Measurements from ENCODE around the gene KIF6. TPM values are rescaled to one million over a fixed set of nuclear protein-coding genes. Genes with fewer than 3 reads are reported as not detected.

The KIF6 gene
- total RNA-seq, 1 donor from 2014 or later = 2.0 TPM

DNA sequence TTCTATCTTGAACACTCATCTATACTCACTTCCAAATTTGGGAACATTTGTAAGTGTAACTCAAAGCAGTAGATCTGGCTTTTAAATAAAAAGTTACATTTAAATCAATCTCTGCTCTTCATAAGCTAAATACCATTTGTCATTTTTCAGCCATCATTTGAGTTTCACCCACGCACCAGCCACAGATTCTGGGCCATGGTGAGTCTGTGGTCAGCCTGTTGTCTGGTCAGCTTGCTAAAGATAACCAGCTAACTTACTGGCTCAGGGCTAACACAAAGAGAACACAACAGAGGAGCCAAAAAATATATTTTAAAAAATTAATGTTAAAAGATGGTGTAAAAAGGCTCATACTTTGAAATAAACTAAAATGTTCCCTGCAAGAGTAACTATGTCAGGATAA lies 181.3 kb downstream of the KIF6 start:
- H3K27me3 Mint-ChIP-seq (ENCODE audit: low read depth, unreplicated experiment) = peaks cover 2% of the 10 kb centered on the region
- Histone ChIP-seq H3K79me2 (ENCODE audit: insufficient read depth, low read length) (no peaks in the 10 kb centered on the region), H3K27ac (ENCODE audit: low read depth, low read length) (no peak overlapping the region), H3K36me3 (ENCODE audit: insufficient read depth, low read length) (no peaks in the 10 kb centered on the region), H3K4me1 (ENCODE audit: insufficient read depth, low read length) (no peaks in the 10 kb centered on the region), H3K27me3 (ENCODE audit: insufficient read depth, low read length) (no peaks in the 10 kb centered on the region), H4K20me1 (ENCODE audit: insufficient read depth, low read length) (no peaks in the 10 kb centered on the region), H3K9ac (ENCODE audit: low read length) (no peak overlapping the region), H3K9me3 (ENCODE audit: insufficient read depth, low read depth, low read length) (no peaks in the 10 kb centered on the region), H3K4me3 (ENCODE audit: insufficient read depth, low read depth, low read length) (no peak overlapping the region), H3K4me2 (ENCODE audit: low read length) (no peak overlapping the region), H2AFZ (ENCODE audit: low read depth, low read length) (no peak overlapping the region)
- FAIRE-seq (no peak), DNase-seq (ENCODE audit: low read depth) (peak; percentile 36)
- no peak overlapping the region for H3K27ac Mint-ChIP-seq (ENCODE audit: unreplicated experiment)
- H3K36me3 Mint-ChIP-seq (ENCODE audit: low read depth, unreplicated experiment) = no peaks in the 10 kb centered on the region
- TF ChIP-seq, protein P1, sequence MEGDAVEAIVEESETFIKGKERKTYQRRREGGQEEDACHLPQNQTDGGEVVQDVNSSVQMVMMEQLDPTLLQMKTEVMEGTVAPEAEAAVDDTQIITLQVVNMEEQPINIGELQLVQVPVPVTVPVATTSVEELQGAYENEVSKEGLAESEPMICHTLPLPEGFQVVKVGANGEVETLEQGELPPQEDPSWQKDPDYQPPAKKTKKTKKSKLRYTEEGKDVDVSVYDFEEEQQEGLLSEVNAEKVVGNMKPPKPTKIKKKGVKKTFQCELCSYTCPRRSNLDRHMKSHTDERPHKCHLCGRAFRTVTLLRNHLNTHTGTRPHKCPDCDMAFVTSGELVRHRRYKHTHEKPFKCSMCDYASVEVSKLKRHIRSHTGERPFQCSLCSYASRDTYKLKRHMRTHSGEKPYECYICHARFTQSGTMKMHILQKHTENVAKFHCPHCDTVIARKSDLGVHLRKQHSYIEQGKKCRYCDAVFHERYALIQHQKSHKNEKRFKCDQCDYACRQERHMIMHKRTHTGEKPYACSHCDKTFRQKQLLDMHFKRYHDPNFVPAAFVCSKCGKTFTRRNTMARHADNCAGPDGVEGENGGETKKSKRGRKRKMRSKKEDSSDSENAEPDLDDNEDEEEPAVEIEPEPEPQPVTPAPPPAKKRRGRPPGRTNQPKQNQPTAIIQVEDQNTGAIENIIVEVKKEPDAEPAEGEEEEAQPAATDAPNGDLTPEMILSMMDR (IDR thresholded peaks at IDR 0.05; ENCODE audit: insufficient read depth, low read depth, low read length) = no peak
- TF ChIP-seq EZH2 (IDR thresholded peaks at IDR 0.05; ENCODE audit: insufficient read depth, low read length) = no peak
- peaks cover 7% of the 10 kb centered on the region for H3K4me1 Mint-ChIP-seq (ENCODE audit: low read depth, unreplicated experiment)
- H3K9me3 Mint-ChIP-seq (ENCODE audit: unreplicated experiment) = peaks cover 4% of the 10 kb centered on the region
- H3K4me3 Mint-ChIP-seq (ENCODE audit: unreplicated experiment) = no peak overlapping the region

DNA sequence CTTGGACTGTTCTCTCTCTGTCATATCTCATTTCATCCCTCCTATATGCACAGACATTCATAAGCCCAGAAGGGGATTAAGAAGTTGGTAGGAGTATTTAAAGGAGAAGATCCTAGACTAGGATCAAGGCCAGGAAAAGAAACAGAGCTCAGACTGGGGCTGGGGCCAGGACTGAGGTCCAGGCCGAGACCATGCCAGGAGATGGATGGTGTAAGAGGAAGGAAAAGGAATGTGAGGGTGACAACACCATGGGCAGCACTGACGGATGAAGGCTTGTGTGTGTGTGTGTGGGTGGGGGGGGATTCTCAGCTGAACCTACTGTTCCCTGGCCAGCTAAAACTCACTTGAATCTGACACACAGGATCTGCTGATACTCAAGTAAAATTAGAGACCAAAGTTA lies 182.1 kb downstream of the KIF6 start:
- no peaks in the 10 kb centered on the region for H3K36me3 Mint-ChIP-seq (ENCODE audit: low read depth, unreplicated experiment)
- Histone ChIP-seq H3K36me3 (ENCODE audit: insufficient read depth, low read length) (no peaks in the 10 kb centered on the region), H3K4me3 (ENCODE audit: insufficient read depth, low read depth, low read length) (no peak overlapping the region), H3K27ac (ENCODE audit: low read depth, low read length) (no peak overlapping the region), H2AFZ (ENCODE audit: low read depth, low read length) (no peak overlapping the region), H3K27me3 (ENCODE audit: insufficient read depth, low read length) (no peaks in the 10 kb centered on the region), H3K4me1 (ENCODE audit: insufficient read depth, low read length) (no peaks in the 10 kb centered on the region), H3K79me2 (ENCODE audit: insufficient read depth, low read length) (no peaks in the 10 kb centered on the region), H3K9ac (ENCODE audit: low read length) (no peak overlapping the region), H3K9me3 (ENCODE audit: insufficient read depth, low read depth, low read length) (no peaks in the 10 kb centered on the region), H4K20me1 (ENCODE audit: insufficient read depth, low read length) (no peaks in the 10 kb centered on the region), H3K4me2 (ENCODE audit: low read length) (no peak overlapping the region)
- no peak overlapping the region for H3K4me3 Mint-ChIP-seq (ENCODE audit: unreplicated experiment)
- DNase-seq (ENCODE audit: low read depth) = peak; percentile 54
- peak overlapping the region; percentile 58 for H3K27ac Mint-ChIP-seq (ENCODE audit: unreplicated experiment)
- no peak for TF ChIP-seq EZH2 (IDR thresholded peaks at IDR 0.05; ENCODE audit: insufficient read depth, low read length)
- TF ChIP-seq, protein P1 (IDR thresholded peaks at IDR 0.05; ENCODE audit: insufficient read depth, low read depth, low read length) = no peak
- no peak for FAIRE-seq
- peaks cover 7% of the 10 kb centered on the region for H3K4me1 Mint-ChIP-seq (ENCODE audit: low read depth, unreplicated experiment)
- peaks cover 2% of the 10 kb centered on the region for H3K27me3 Mint-ChIP-seq (ENCODE audit: low read depth, unreplicated experiment)
- H3K9me3 Mint-ChIP-seq (ENCODE audit: unreplicated experiment) = peaks cover 4% of the 10 kb centered on the region

DNA sequence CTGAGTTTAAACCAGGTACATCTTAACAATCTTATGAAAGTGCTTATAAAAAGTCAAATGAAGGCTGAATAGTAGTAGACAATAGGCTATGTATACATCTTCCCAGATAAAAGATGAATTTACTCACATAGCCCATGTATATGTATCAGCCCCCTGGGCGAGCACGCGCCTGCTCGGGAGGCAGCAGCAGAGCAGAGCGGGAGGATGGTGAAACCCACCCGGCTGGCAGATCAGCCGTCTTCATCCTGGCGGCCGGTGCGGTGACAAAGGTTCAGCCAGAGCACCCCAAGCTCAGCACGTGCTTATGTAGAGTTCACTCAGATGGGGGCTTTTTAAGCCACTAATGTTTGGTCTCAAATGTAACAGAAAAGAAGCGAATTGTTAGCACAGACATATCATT lies 184.8 kb downstream of the KIF6 start:
- no peak overlapping the region for H3K9ac ChIP-seq (ENCODE audit: low read length)
- H3K79me2 ChIP-seq (ENCODE audit: insufficient read depth, low read length) = no peaks in the 10 kb centered on the region
- H3K4me1 Mint-ChIP-seq (ENCODE audit: low read depth, unreplicated experiment) = peaks cover 7% of the 10 kb centered on the region
- H3K9me3 ChIP-seq (ENCODE audit: insufficient read depth, low read depth, low read length) = no peaks in the 10 kb centered on the region
- H2AFZ ChIP-seq (ENCODE audit: low read depth, low read length) = no peak overlapping the region
- no peak for DNase-seq (ENCODE audit: low read depth)
- H3K4me3 Mint-ChIP-seq (ENCODE audit: unreplicated experiment) = no peak overlapping the region
- H3K4me2 ChIP-seq (ENCODE audit: low read length) = no peak overlapping the region
- H3K27me3 Mint-ChIP-seq (ENCODE audit: low read depth, unreplicated experiment) = peaks cover 2% of the 10 kb centered on the region
- H3K27ac Mint-ChIP-seq (ENCODE audit: unreplicated experiment) = no peak overlapping the region
- no peaks in the 10 kb centered on the region for H3K36me3 ChIP-seq (ENCODE audit: insufficient read depth, low read length)
- no peaks in the 10 kb centered on the region for H3K27me3 ChIP-seq (ENCODE audit: insufficient read depth, low read length)
- H4K20me1 ChIP-seq (ENCODE audit: insufficient read depth, low read length) = no peaks in the 10 kb centered on the region
- peaks cover 8% of the 10 kb centered on the region for H3K9me3 Mint-ChIP-seq (ENCODE audit: unreplicated experiment)
- no peak overlapping the region for H3K27ac ChIP-seq (ENCODE audit: low read depth, low read length)
- FAIRE-seq = no peak
- no peaks in the 10 kb centered on the region for H3K4me1 ChIP-seq (ENCODE audit: insufficient read depth, low read length)
- H3K4me3 ChIP-seq (ENCODE audit: insufficient read depth, low read depth, low read length) = no peak overlapping the region
- no peaks in the 10 kb centered on the region for H3K36me3 Mint-ChIP-seq (ENCODE audit: low read depth, unreplicated experiment)
- no peak for TF ChIP-seq EZH2 (IDR thresholded peaks at IDR 0.05; ENCODE audit: insufficient read depth, low read length)
- TF ChIP-seq, protein P1 (IDR thresholded peaks at IDR 0.05; ENCODE audit: insufficient read depth, low read depth, low read length) = no peak
